GM18502 (cell line): ENCODE data around the gene PASK.
A peak's percentile ranks its signal among the peaks of the same experiment; 100 is the strongest.

Source experiments
- ATAC-seq: cut with Tn5 transposase; IDR thresholded peaks from one replicate; pipeline ENCODE4 v1.9.1; 2021; ENCODE audit warnings: mild to moderate bottlenecking; ENCODE audit not compliant: unreplicated experiment, poor library complexity

The PASK gene

DNA sequence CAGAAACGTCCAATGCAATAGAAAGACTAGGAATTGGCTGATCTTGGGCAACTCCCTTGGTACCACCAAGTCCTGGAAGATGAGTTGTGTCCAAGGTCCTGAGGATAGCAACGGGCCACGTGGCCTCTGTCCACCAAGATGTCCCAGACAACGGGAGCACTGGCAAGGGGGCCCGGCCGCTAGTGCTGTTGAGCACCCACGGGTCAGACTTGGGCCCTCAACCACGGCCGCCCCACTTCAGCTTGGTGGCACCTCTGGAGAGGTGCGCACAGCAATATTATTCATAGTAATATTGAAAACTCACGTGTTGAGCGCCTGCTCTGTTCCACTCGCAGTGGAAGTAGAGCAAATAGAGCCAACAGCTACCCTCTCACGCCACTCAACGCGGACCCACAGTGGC is 19.0 kb downstream of the PASK start:
- no peak for ATAC-seq

DNA sequence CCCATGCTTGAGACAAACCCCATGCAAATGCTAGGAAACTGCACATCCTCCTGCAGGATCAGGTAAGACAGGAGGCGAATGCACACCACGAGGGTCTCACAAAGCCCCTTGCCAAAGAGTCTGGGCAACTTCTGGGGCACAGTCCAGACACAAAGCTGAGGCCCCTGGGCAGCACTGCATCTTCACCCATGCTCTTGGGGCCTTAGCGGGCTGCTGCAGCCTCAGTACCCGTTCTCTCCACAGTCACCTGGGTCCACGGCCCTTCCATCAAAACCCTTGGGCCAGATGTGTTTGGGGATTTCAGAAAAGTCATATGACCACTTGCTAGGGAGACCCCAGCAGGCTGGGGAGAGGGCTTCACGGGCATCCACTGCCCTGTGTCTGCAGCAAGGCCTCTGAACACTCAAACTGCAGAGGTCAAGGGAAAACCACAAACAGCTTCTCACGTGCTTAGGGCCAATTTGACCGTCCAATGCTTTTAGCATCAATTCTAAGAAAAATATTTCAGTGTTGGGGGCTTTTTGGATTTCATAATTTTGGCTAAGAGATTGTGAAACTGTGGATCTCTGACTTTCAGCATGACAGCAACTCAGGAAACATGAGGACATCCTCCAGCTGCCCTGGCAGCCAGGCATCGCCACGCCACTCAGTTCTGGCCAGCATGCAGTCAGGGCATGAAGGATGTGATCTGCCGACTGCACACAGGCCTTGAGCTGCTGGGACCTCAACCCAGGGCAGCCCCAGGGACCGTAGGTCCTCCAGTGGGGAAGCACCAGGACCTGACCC is 20.0 kb downstream of the PASK start:
- no peak for ATAC-seq

- ATAC-seq, result no peak
Observed at GRCh38 chr2:241128266-241128665, 21.0 kb downstream of the PASK start.

DNA sequence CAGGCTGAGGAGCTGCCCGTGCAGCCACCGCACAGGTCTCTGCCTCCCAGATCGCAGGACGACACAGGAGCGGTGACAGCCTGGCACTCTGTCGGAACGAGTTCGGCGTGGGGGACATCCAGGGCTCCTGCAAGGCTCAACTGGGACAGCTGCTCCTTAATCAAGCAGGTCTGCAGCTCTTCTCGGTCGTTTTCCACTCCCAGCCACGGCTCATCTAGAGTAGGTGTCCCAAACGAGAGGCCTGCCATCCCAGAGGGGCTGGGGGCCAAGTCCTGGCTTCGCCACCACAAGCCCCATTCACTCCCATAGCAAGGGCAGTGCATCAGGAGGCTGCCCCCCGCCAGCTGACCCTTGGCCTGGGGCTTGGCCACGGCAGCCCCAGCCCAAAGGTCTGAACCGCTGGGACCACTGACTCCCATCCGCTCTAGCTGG is 22.5 kb downstream of the PASK start:
- no peak for ATAC-seq

- ATAC-seq, result no peak
Observed at GRCh38 chr2:241126201-241126611, 23.1 kb downstream of the PASK start.

- no peak for ATAC-seq
Observed at GRCh38 chr2:241125626-241126025, 23.6 kb downstream of the PASK start.

DNA sequence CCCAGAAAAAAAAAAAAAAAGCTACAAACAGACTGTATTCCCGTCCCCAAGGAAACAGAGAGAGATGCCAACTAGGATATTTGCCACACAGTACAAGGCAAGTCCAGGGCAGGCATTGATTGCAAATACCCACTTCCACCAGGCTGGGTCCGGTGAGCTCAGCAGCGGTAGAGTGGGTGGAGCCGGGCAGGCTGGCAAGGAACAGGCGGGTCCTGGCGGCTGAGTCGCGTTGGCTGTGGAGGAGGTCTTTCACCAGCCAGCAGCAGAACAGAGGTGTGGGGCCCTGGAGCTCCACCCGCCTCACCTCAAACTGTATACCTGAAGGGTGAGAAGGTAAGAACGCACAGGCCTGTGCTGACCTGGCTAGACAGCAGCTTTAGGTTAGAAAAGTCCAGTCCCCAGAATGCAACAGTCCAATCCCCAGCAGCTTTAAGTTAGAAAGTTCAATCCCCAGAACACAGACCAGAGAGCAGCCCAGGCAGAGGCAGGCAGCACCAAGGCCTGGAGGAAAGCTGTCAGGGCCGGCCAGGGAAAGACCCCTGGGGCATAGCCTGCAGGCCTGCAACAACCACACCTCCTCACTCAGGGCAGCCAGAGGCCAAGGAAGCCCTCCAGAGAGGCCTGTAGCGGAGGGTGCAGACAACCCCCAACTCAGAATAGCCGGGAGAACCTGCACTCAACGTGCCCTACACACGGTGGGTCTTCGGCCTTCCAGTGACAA is 25.3 kb downstream of the PASK start:
- no peak for ATAC-seq

DNA sequence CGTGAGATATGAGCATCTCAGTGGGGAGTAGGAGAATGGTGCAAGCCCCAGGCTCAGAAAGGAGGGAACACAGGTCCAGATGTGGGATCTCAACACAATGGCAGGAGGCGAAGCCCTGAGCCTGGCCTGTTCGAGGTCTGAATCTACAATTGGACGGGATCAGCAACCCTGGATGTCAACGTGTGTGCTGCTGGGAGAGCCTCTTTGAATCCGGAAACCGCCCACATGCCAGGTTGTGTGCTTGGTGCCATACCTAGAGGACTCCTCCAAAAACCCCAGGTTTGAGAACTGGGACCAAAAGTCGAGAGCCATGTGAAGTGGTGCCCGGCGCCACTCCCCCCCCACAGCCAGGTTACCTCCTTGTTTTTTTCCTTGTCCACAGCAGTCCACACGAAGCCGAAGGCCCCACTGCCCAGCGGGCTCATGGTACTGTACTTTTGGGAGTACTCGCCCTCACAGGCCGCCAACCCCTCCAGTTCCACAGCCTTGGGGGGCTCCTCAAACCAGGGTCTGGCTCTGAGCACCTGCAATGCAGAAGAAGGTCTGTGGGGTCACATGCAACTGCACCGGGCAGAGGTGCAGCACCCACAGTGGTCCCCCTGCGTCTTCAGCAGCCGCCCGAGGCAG is 26.8 kb downstream of the PASK start:
- no peak for ATAC-seq

- ATAC-seq, result no peak
Observed at GRCh38 chr2:241121008-241121407, 28.3 kb downstream of the PASK start.

DNA sequence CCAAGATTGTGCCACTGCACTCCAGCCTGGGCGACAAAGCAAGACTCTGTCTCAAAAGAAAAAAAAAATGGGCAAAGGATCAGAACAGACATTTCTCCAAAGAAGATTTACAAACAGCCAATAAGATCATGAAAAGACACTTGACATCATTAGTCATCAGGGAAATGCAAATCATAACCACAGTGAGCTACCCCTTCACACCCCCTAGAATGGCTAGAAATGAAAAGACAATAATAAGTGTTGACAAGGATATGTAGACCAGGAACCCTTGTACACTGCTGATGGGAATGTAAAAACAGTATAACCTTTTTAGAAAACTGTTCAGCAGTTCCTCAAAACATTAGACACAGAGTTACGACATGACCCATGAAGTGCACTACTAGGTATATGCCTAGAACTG is 28.8 kb downstream of the PASK start:
- ATAC-seq, result no peak

DNA sequence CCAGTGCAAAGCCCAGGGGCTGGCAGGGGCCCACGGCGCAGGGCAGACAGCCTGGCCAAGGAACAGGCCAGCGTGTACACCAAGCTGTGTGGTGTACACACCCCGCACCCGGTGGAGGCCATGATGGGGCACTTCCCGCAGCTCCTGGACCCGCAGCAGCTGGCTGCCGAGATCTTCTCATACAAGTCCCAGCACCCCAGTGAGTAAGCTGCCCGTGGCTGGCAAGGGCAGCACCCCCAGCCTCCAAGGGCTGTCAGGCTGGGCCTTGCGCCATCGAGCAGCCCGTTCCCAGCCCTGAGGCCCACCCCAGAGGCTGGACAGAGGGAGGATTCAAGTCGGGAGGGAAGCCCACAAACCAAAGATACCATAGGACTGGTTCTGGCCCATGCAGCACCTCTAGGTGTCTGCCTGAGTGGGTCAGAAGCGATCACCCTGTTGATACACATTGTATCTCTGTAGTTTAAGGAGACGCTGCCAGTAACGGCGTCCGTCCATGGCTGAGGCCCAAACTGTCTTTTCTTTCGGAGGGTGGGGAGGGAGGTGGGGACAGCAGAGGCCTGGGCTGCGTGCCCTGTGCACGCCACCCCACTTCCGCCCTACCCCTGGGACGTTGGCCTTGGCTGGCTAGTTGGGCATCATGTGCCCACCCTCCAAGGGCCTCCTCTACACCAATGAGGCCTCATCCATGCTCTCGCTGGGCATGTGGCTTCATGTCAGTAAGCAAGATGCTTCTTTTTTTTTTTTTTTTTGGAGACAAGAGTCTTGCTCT is 30.4 kb downstream of the PASK start:
- ATAC-seq, result no peak

- ATAC-seq, result no peak
Observed at GRCh38 chr2:241116606-241117560, 32.4 kb downstream of the PASK start.

DNA sequence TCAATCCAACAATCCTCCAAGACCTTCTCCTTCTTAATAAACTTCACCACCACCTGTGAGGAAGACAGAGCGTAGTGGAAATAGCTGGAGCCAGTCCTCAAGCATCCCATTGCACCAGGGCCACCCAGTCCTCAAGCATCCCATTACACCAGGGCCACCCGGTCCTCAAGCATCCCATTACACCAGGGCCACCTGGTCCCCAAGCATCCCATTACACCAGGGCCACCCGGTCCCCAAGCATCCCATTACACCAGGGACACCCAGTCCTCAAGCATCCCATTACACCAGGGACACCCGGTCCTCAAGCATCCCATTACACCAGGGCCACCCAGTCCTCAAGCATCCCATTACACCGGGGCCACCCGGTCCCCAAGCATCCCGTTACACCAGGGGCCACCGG is 33.9 kb downstream of the PASK start:
- no peak for ATAC-seq

DNA sequence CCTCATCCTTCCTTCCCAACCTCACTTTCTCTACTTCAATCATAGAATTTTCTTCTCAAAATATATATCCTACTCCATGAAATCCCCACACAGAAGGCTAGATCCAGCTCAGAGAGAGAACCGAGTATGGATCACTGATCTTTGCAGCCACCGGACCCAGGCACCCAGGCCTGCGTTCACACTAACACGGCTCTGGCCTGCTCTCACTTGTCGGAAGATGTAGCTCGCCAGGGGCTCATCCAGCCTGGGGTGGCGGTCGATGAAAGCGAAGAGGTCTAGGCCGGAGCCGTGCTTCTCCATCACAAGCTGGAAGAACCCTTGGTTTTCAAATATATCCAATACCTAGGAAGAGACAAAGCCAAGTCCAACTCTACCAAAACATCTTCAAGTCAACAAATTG is 34.4 kb downstream of the PASK start:
- ATAC-seq, result no peak

DNA sequence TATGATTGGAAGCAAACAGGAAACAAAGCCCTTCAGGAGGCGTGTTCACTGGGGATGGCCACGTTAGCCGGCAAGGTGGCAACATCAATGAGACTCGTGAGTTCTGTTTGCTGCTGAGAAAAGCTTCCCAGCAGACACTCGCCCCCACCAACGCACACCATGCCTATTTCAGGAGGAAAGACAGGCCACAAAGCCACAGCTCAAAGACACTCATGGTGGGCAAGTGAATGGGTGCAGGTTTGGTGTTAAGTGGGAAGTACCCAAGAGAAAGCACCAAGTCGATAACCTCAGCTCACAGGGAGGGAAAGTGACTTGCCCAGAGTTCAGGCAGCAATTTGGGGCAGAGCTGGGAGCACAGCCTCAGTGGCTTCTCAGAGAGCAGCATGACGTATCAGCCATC is 36.7 kb downstream of the PASK start:
- ATAC-seq, result no peak

GRCh38 chr2:241112046-241112445 is 37.2 kb downstream of the PASK start:
- no peak for ATAC-seq

GRCh38 chr2:241111440-241111805 is 37.8 kb downstream of the PASK start:
- ATAC-seq, result peak; percentile 39

GRCh38 chr2:241110607-241111439 is 38.4 kb downstream of the PASK start:
- ATAC-seq, result peak; percentile 47

DNA sequence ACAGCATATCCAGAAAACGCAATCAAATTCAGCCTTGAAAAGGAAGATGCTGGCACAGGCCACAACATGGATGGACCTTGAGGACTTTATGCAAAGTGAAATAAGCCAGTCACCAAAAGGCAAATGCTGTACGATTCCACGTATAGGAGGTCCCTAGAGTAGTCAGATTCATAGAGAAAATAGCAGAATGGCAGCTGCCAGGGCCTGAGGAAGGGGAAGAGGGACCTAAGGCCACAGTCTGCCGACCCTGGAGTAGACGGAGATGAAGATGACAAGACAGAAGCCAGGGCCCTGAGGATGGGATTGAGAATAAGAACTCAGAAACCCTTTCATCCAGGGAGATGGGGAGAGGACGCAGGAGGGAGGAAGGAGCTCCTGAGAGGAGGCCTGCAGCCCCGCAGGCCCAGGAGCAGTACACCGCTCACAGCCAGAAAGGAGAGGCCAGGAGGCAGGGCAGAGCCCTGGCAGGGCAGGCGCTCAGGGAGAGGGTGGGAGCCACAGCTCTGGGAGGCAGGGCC is 39.1 kb downstream of the PASK start:
- no peak for ATAC-seq
